ENCODE data around the gene DGAT2L6.

GRCh38 chrX:70171624-70172023, 5.7 kb upstream of the DGAT2L6 start:
- no peak for TF ChIP-seq CTCF (conservative IDR thresholded peaks at IDR 0.05; ENCODE audit: low read length)
- TF ChIP-seq EZH2phosphoT487 (IDR thresholded peaks at IDR 0.05; ENCODE audit: borderline replicate concordance), result no peak
